GM12878 (cell line): ENCODE data around the gene NOXA1. TPM values are rescaled to one million over a fixed set of nuclear protein-coding genes. Genes with fewer than 3 reads are reported as not detected.

Source experiments
- ATAC-seq: fragments of 200-7000 bp; cut with Tn5 transposase; 3 replicates; pipeline ENCODE4 v1.9.1; 2020; ENCODE audit warnings: mild to moderate bottlenecking, moderate library complexity
- BruUV-seq: library from RNA; stranded (reverse); fragments of 400-500 nt; replicated peaks from 2 replicates; lab custom pipeline; 2021; lab: Mats Ljungman, UMichigan
- CTCF ChIA-PET: fragments of 300-600 bp; sonication (Branson Sonifier 250); formaldehyde crosslinking; extraction: SDS; loops from one replicate; lab custom pipeline; 2021; ENCODE audit warnings: inconsistent platforms; lab: Yijun Ruan, JAX
- POLR2A ChIA-PET: fragments of 350-600 bp; formaldehyde crosslinking; extraction: SDS; loops from one replicate; lab custom pipeline; 2021; ENCODE audit warnings: inconsistent platforms; lab: Charles Lee
- RAD21 ChIA-PET: fragments of 300-600 bp; sonication (Branson Sonifier 250); formaldehyde crosslinking; loops from one replicate; lab custom pipeline; 2023; ENCODE audit warnings: antibody characterized with exemption; ENCODE audit not compliant: unreplicated experiment; lab: Charles Lee
- SMC1A ChIA-PET: fragments of 300-600 bp; sonication (Branson Sonifier 250); formaldehyde crosslinking; loops from one replicate; lab custom pipeline; 2023; ENCODE audit not compliant: unreplicated experiment, uncharacterized antibody; lab: Charles Lee
- DNase-seq: peaks from one replicate; pipeline ENCODE4 v3.0.0-alpha.2; 2011; ENCODE audit warnings: low read depth, low spot score
- FAIRE-seq: peaks from 3 replicates; lab custom pipeline; 2011; peaks lifted over from hg19 to GRCh38; lab: Jason Lieb, UNC
- H2AFZ ChIP-seq: 2 replicates; pipeline ENCODE4 v1.6.0; 2011; ENCODE audit warnings: low read depth, low read length, control low read depth; ENCODE audit not compliant: control insufficient read depth
- H3K27ac ChIP-seq: 2 replicates; pipeline ENCODE4 v1.5.1; 2011; ENCODE audit warnings: control low read depth; ENCODE audit not compliant: control insufficient read depth, insufficient read depth
- H3K27me3 ChIP-seq, 2 experiments: replicated peaks in 1 of 2; 2 replicates each; pipeline versions ENCODE4 v1.6.0 to v1.6.1; 2011; ENCODE audit warnings: low read length in 1 of 2; ENCODE audit not compliant: control insufficient read depth in 2 of 2, insufficient read depth in 2 of 2
- H3K36me3 ChIP-seq, 2 experiments: 2 replicates each; pipeline ENCODE4 v1.5.1; 2011; ENCODE audit warnings: low read length in 1 of 2; ENCODE audit not compliant: control insufficient read depth in 2 of 2, insufficient read depth in 2 of 2
- H3K4me1 ChIP-seq: 2 replicates; pipeline ENCODE4 v1.6.1; 2011; ENCODE audit warnings: mild to moderate bottlenecking, low read length, moderate library complexity, mixed read lengths; ENCODE audit not compliant: control insufficient read depth, insufficient read depth
- H3K4me2 ChIP-seq: 2 replicates; pipeline ENCODE4 v1.6.0; 2011; ENCODE audit warnings: control low read depth; ENCODE audit not compliant: control insufficient read depth, insufficient read depth
- H3K4me3 ChIP-seq: fragments of 200-600 bp; sonication (generic); 2 replicates; pipeline ENCODE4 v1.5.1; 2016
- H3K79me2 ChIP-seq: 2 replicates; pipeline ENCODE4 v1.6.0; 2011; ENCODE audit warnings: low read length; ENCODE audit not compliant: control insufficient read depth, insufficient read depth
- H3K9ac ChIP-seq: 2 replicates; pipeline ENCODE4 v1.8.0; 2011; ENCODE audit warnings: low read length, control low read depth, mixed read lengths; ENCODE audit not compliant: control insufficient read depth, insufficient read depth
- H3K9me3 ChIP-seq: replicated peaks from 3 replicates; pipeline ENCODE4 v1.5.1; 2011; ENCODE audit warnings: mild to moderate bottlenecking, low read length; ENCODE audit not compliant: control insufficient read depth, insufficient read depth
- H4K20me1 ChIP-seq: 2 replicates; pipeline ENCODE4 v1.6.0; 2011; ENCODE audit not compliant: control insufficient read depth, insufficient read depth
- ETV6 ChIP-seq, 2 experiments: fragments of 450-650 bp in 1 of 2; IDR thresholded peaks in 1 of 2; conservative IDR thresholded peaks in 1 of 2; 2 replicates each; pipeline ENCODE4 v1.6.1; 2014; ENCODE audit warnings: antibody characterized with exemption in 1 of 2, borderline replicate concordance in 1 of 2, low read depth in 1 of 2, mild to moderate bottlenecking in 1 of 2, moderate library complexity in 1 of 2
- KDM1A ChIP-seq: fragments of 200-600 bp; sonication (generic); IDR thresholded peaks from 2 replicates; pipeline ENCODE4 v1.6.1; 2016; ENCODE audit warnings: borderline replicate concordance
- SREBF2 ChIP-seq: IDR thresholded peaks from 2 replicates; pipeline ENCODE4 v1.6.1; 2012; ENCODE audit warnings: mild to moderate bottlenecking, low read length
- ZNF592 ChIP-seq: fragments of 450-650 bp; IDR thresholded peaks from 2 replicates; pipeline ENCODE4 v1.6.1; 2017; ENCODE audit warnings: mild to moderate bottlenecking, moderate library complexity
- WGBS: methylation state at CpG from one replicate; pipeline ENCODE4 v1.1.6; 2016; ENCODE audit warnings: low lambda C conversion rate; ENCODE audit not compliant: insufficient replicate concordance, insufficient coverage; ENCODE audit errors: missing lambda C conversion rate; 5-methylcytosine and 5-hydroxymethylcytosine counted together
- in situ Hi-C: fragments of 300-500 bp; cut with MboI; formaldehyde crosslinking; loops from 9 replicates; pipeline ENCODE4 v1.14.3; 2018; ENCODE audit warnings: mixed read lengths
- intact Hi-C: fragments of 100-400 bp; cut with micrococcal nuclease; formaldehyde crosslinking; loops from one replicate; pipeline ENCODE4 v1.14.2; 2022; ENCODE audit not compliant: unreplicated experiment
- polyA plus RNA-seq, 11 experiments: library from polyadenylated mRNA; depleted of rRNA in 4 of 11; unstranded in 6 of 11; stranded (reverse) in 5 of 11; fragments of >200 nt; fragmentation: Nextera tagmentation in 4 of 11; fragmentation: Illumina TruSeq in 1 of 11; extraction: Ambion mirVana in 4 of 11; extraction: Trizol in 1 of 11; gene quantifications; 1 replicate in 1 of 11; 2 replicates in 10 of 11; pipeline versions ENCODE4 v1.2.1 to v1.2.3, GENCODE V29; 2011 to 2016; ENCODE audit warnings: inconsistent platforms in 2 of 11, missing spikeins in 2 of 11, low read depth in 1 of 11
- total RNA-seq, 4 experiments: library from RNA; depleted of rRNA in 3 of 4; stranded (reverse); fragments of >200 nt in 3 of 4; fragmentation: Illumina TruSeq in 1 of 4; extraction: Trizol in 1 of 4; gene quantifications; 2 replicates each; pipeline versions ENCODE4 v1.2.1 to v1.2.3, GENCODE V29; 2013 to 2021
- TF ChIP-seq, protein P1 (sequence below): fragments of 450-650 bp; formaldehyde crosslinking; IDR thresholded peaks from 2 replicates; pipeline ENCODE4 v1.5.0; 2022; ENCODE audit warnings: mild to moderate bottlenecking, missing genetic modification characterization

NOXA1 gene
- total and polyA plus RNA-seq, 10 of the 15 experiments (the other 5 are each of a cell fraction or from before 2014, with no cell fraction given) = 0.08 to 0.20 TPM; not detected in 8

DNA sequence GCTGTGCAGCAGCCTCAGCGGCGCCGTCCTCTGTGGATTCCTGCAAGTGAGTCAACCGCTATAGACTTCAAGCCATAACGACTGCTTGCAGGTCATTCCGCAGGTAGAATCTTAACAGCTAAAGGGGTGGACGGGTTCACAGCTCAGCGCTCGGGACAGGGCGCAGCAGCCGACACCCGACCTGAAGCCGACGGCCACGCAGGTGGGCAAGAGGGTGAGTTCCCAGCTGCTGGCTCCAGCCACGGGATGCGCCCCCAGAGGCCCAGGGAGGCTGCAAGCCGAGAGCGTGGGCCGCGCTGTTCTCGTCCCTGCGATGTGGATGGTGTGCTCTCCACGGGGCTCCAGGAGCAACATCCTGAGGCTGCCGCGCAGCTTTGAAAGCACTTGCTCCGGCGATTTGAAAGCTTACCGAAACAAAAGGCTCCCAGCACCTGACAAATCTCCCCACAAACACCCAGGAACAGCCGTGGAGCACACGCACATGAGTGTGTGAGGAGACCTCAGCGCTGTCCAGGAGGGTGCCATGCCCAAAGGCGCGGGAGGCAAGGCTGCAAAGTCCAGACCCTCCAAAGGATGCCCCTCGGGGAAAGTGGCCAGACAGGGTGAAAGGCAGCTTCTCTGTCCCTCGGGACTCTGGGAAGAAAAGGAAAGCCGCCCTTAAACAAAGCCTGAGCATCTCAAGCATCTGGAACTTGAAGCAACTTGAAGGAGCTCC lies 48.9 kb upstream of the NOXA1 start:
- SMC1A ChIA-PET = no interaction called here
- Histone ChIP-seq H3K27ac (no peak overlapping the region), H3K4me1 (no peaks in the 10 kb centered on the region), H3K4me3 (no peak overlapping the region), H3K9ac (no peak overlapping the region), H3K36me3 (no peaks in the 10 kb centered on the region), H3K27me3 (no peaks in the 10 kb centered on the region), H3K79me2 (no peaks in the 10 kb centered on the region), H4K20me1 (no peaks in the 10 kb centered on the region), H3K9me3 (peaks cover 2% of the 10 kb centered on the region; the same call in 2 of the 3 replicates), H2AFZ (no peak overlapping the region), H3K4me2 (no peak overlapping the region)
- TF ChIP-seq, protein P1, sequence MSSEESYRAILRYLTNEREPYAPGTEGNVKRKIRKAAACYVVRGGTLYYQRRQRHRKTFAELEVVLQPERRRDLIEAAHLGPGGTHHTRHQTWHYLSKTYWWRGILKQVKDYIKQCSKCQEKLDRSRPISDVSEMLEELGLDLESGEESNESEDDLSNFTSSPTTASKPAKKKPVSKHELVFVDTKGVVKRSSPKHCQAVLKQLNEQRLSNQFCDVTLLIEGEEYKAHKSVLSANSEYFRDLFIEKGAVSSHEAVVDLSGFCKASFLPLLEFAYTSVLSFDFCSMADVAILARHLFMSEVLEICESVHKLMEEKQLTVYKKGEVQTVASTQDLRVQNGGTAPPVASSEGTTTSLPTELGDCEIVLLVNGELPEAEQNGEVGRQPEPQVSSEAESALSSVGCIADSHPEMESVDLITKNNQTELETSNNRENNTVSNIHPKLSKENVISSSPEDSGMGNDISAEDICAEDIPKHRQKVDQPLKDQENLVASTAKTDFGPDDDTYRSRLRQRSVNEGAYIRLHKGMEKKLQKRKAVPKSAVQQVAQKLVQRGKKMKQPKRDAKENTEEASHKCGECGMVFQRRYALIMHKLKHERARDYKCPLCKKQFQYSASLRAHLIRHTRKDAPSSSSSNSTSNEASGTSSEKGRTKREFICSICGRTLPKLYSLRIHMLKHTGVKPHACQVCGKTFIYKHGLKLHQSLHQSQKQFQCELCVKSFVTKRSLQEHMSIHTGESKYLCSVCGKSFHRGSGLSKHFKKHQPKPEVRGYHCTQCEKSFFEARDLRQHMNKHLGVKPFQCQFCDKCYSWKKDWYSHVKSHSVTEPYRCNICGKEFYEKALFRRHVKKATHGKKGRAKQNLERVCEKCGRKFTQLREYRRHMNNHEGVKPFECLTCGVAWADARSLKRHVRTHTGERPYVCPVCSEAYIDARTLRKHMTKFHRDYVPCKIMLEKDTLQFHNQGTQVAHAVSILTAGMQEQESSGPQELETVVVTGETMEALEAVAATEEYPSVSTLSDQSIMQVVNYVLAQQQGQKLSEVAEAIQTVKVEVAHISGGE (CRISPR knock-in tag) = no peak
- TF ChIP-seq SREBF2 (no peak), ZNF592 (no peak), KDM1A (no peak), ETV6 (conservative IDR thresholded peaks at IDR 0.05 in 1 of 2, IDR thresholded peaks at IDR 0.05 in 1 of 2; ENCODE audit: borderline replicate concordance in 1 of 2, low read depth in 1 of 2) (no peak)
- RAD21 ChIA-PET = no interaction called here
- DNase-seq (no peak), ATAC-seq (no peak), FAIRE-seq (no peak)
- WGBS = 86% methylated on average over 28 of the region's 37 CpGs
- BruUV-seq = no TSS peak
- CTCF ChIA-PET = no interaction called here
- intact Hi-C loops = no loop called here
- in situ Hi-C loops = no loop called here
- POLR2A ChIA-PET = no interaction called here
